HepG2 (cell line): Measurements from ENCODE around the gene FGF14. TPM values are rescaled to one million over a fixed set of nuclear protein-coding genes. Genes with fewer than 3 reads are reported as not detected.

Experiments
- ATAC-seq: fragments of 200-7000 bp; cut with Tn5 transposase; 3 replicates; pipeline ENCODE4 v1.9.1; 2020; ENCODE audit warnings: mild to moderate bottlenecking, moderate library complexity
- BruUV-seq: library from RNA; stranded (reverse); fragments of 400-500 nt; replicated peaks from 2 replicates; lab custom pipeline; 2021; lab: Mats Ljungman, UMichigan
- CTCF ChIA-PET: fragments of 300-600 bp; formaldehyde crosslinking; extraction: SDS; loops from one replicate; lab custom pipeline; 2021; ENCODE audit warnings: low total read pairs, inconsistent platforms, low intra/inter-chr PET ratio; lab: Yijun Ruan, JAX
- POLR2A ChIA-PET: fragments of 350-600 bp; sonication (Branson Sonifier 250); formaldehyde crosslinking; loops from one replicate; lab custom pipeline; 2020; ENCODE audit warnings: antibody characterized with exemption, inconsistent platforms; lab: Yijun Ruan, JAX
- DNase-seq: peaks from one replicate; pipeline ENCODE4 v3.0.0-alpha.2; 2015; ENCODE audit warnings: low spot score
- FAIRE-seq: peaks from 3 replicates; lab custom pipeline; 2011; peaks lifted over from hg19 to GRCh38; lab: Jason Lieb, UNC
- H2AFZ ChIP-seq: one replicate; pipeline ENCODE4 v1.6.1; 2011; ENCODE audit warnings: low read length, inconsistent platforms
- H3K27ac ChIP-seq: fragments of 300-600 bp; 3 replicates; pipeline ENCODE4 v1.8.0; 2011; ENCODE audit warnings: mixed run types, mild to moderate bottlenecking, mixed read lengths, low read length, inconsistent platforms; ENCODE audit not compliant: insufficient read depth; ENCODE audit errors: extremely low read length
- H3K27me3 ChIP-seq, 2 experiments: fragments of 200-600 bp in 1 of 2; 2 replicates in 1 of 2; 3 replicates in 1 of 2; pipeline versions ENCODE4 v1.6.0 to v1.8.0; 2011; ENCODE audit warnings: low read length in 2 of 2, mild to moderate bottlenecking in 2 of 2, moderate library complexity in 2 of 2, inconsistent platforms in 1 of 2; ENCODE audit not compliant: insufficient read depth in 2 of 2, control insufficient read depth in 1 of 2
- H3K36me3 ChIP-seq, 2 experiments: fragments of 200-600 bp in 1 of 2; replicated peaks in 1 of 2; 2 replicates in 1 of 2; 3 replicates in 1 of 2; pipeline versions ENCODE4 v1.5.1 to v1.8.0; 2011; ENCODE audit warnings: low read length in 2 of 2, inconsistent platforms in 1 of 2; ENCODE audit not compliant: insufficient read depth in 2 of 2, control insufficient read depth in 1 of 2
- H3K4me1 ChIP-seq: 2 replicates; pipeline ENCODE4 v1.5.1; 2012; ENCODE audit warnings: low read length, inconsistent platforms; ENCODE audit not compliant: insufficient read depth
- H3K4me2 ChIP-seq: 2 replicates; pipeline ENCODE4 v1.6.0; 2011; ENCODE audit warnings: low read depth, low read length, inconsistent platforms
- H3K4me3 ChIP-seq, 3 experiments: fragments of 200-600 bp in 1 of 3; sonication (generic), shearing (Covaris generic) in 1 of 3; replicated peaks in 1 of 3; 2 replicates each; pipeline ENCODE4 v1.5.1; 2011 to 2016; ENCODE audit warnings: low read length in 3 of 3, inconsistent platforms in 2 of 3, low read depth in 2 of 3, mild to moderate bottlenecking in 2 of 3, control low read depth in 1 of 3, mixed read lengths in 1 of 3; ENCODE audit not compliant: insufficient read depth in 1 of 3
- H3K79me2 ChIP-seq: one replicate; pipeline ENCODE4 v1.6.1; 2011; ENCODE audit warnings: low read length, inconsistent platforms; ENCODE audit not compliant: insufficient read depth
- H3K9ac ChIP-seq: 2 replicates; pipeline ENCODE4 v1.6.0; 2011; ENCODE audit warnings: mild to moderate bottlenecking, low read depth, low read length, inconsistent platforms; ENCODE audit not compliant: insufficient read depth
- H3K9me3 ChIP-seq: 2 replicates; pipeline ENCODE4 v1.5.1; 2012; ENCODE audit warnings: mild to moderate bottlenecking, low read length
- H4K20me1 ChIP-seq: 2 replicates; pipeline ENCODE4 v1.6.0; 2011; ENCODE audit warnings: inconsistent platforms, mild to moderate bottlenecking, low read length, moderate library complexity; ENCODE audit not compliant: insufficient read depth
- CENPX ChIP-seq: sonication (generic); formaldehyde crosslinking; IDR thresholded peaks from 2 replicates; pipeline ENCODE4 v1.9.0; 2021; ENCODE audit warnings: mild to moderate bottlenecking, missing genetic modification reagents, moderate library complexity
- EEA1 ChIP-seq: sonication (generic); formaldehyde crosslinking; IDR thresholded peaks from 2 replicates; pipeline ENCODE4 v1.5.1; 2020; ENCODE audit warnings: mild to moderate bottlenecking, missing genetic modification reagents, borderline replicate concordance
- FOXP4 ChIP-seq: sonication (generic); formaldehyde crosslinking; IDR thresholded peaks from 2 replicates; pipeline ENCODE4 v1.4.0; 2020; ENCODE audit warnings: missing genetic modification reagents
- PBX3 ChIP-seq: sonication (generic); formaldehyde crosslinking; IDR thresholded peaks from 2 replicates; pipeline ENCODE4 v1.8.1; 2023; ENCODE audit warnings: missing genetic modification reagents, inconsistent platforms, borderline replicate concordance
- STAG1 ChIP-seq: sonication (generic); formaldehyde crosslinking; IDR thresholded peaks from 2 replicates; pipeline ENCODE4 v1.4.0; 2020; ENCODE audit warnings: missing genetic modification reagents
- TCF7 ChIP-seq: sonication (generic); IDR thresholded peaks from 2 replicates; pipeline ENCODE4 v1.6.1; 2016; ENCODE audit warnings: antibody characterized with exemption, low read depth
- TFDP2 ChIP-seq: sonication (generic); formaldehyde crosslinking; IDR thresholded peaks from 2 replicates; pipeline ENCODE4 v1.4.0; 2020; ENCODE audit warnings: missing genetic modification reagents
- ZNF232 ChIP-seq: sonication (generic); formaldehyde crosslinking; IDR thresholded peaks from 2 replicates; pipeline ENCODE4 v1.4.0; 2020; ENCODE audit warnings: missing genetic modification reagents, borderline replicate concordance
- ZNF501 ChIP-seq: sonication (generic); formaldehyde crosslinking; IDR thresholded peaks from 2 replicates; pipeline ENCODE4 v1.5.1; 2020; ENCODE audit warnings: mild to moderate bottlenecking, moderate library complexity, missing genetic modification reagents
- ZNF513 ChIP-seq: sonication (generic); formaldehyde crosslinking; conservative IDR thresholded peaks from 2 replicates; pipeline ENCODE4 v1.5.0; 2020; ENCODE audit warnings: missing genetic modification reagents
- ZNF75D ChIP-seq: sonication (generic); formaldehyde crosslinking; IDR thresholded peaks from 2 replicates; pipeline ENCODE4 v1.8.1; 2023; ENCODE audit warnings: missing genetic modification reagents, mild to moderate bottlenecking, borderline replicate concordance
- WGBS: methylation state at CpG from one replicate; pipeline ENCODE4 v1.1.6; 2017; ENCODE audit warnings: low lambda C conversion rate; 5-methylcytosine and 5-hydroxymethylcytosine counted together
- in situ Hi-C: cut with HindIII; loops from 2 replicates; pipeline ENCODE4 v1.10.0; 2017; ENCODE audit warnings: low pct_unique_long_range_greater_than_20kb; ENCODE audit not compliant: extremely low pct_ligation_motif_present
- intact Hi-C: fragments of 100-400 bp; cut with micrococcal nuclease; formaldehyde crosslinking; loops from one replicate; pipeline ENCODE4 v1.10.0; 2022; ENCODE audit not compliant: unreplicated experiment
- polyA plus RNA-seq, 8 experiments: library from polyadenylated mRNA; depleted of rRNA in 3 of 8; stranded (reverse) in 7 of 8; unstranded in 1 of 8; fragments of >200 nt; fragmentation: Illumina TruSeq in 4 of 8; extraction: Trizol in 4 of 8; gene quantifications; 2 replicates each; pipeline versions ENCODE4 v1.2.1 to v1.2.3, GENCODE V29; 2011 to 2016; ENCODE audit warnings: low read depth in 4 of 8, missing spikeins in 1 of 8, mixed read lengths in 1 of 8; ENCODE audit not compliant: insufficient read depth in 1 of 8
- total RNA-seq, 5 experiments: library from RNA; depleted of rRNA; stranded (reverse); fragments of >200 nt; fragmentation: Illumina TruSeq; extraction: Trizol; gene quantifications; 2 replicates each; pipeline ENCODE4 v1.2.3, GENCODE V29; 2016; ENCODE audit warnings: low read depth in 1 of 5

The FGF14 gene
- total and polyA plus RNA-seq, 2 of the 13 experiments (the other 11 are each of a cell fraction or from before 2014, with no cell fraction given), result not detected

- H3K27ac ChIP-seq, result no peak overlapping the region
- H4K20me1 ChIP-seq, result no peaks in the 10 kb centered on the region
- ATAC-seq (no peak), FAIRE-seq (no peak), DNase-seq (no peak)
- no peak overlapping the region for H3K9ac ChIP-seq
- H2AFZ ChIP-seq, result no peak overlapping the region
- ChIA-PET CTCF (no interaction called here), POLR2A (no interaction called here)
- in situ Hi-C loops, result no loop called here
- no peaks in the 10 kb centered on the region for H3K4me1 ChIP-seq
- no peaks in the 10 kb centered on the region for H3K79me2 ChIP-seq
- no TSS peak for BruUV-seq
- intact Hi-C loops, result no loop called here
- no peaks in the 10 kb centered on the region for H3K36me3 ChIP-seq
- 0% methylated on average over 2 of the region's 2 CpGs for WGBS
- H3K27me3 ChIP-seq, result no peaks in the 10 kb centered on the region
- H3K9me3 ChIP-seq, result no peaks in the 10 kb centered on the region
- H3K4me2 ChIP-seq, result no peak overlapping the region
- H3K4me3 ChIP-seq, result no peak overlapping the region
- TF ChIP-seq TFDP2 (CRISPR knock-in tag), result no peak
- TF ChIP-seq ZNF513 (CRISPR knock-in tag), result no peak
- TF ChIP-seq ZNF501, result no peak
- TF ChIP-seq, all 625 proteins: peak for 0
These were observed 505.3 kb downstream of the FGF14 start for GRCh38 chr13:101896541-101896940.

GRCh38 chr13:101893021-101893420, 508.8 kb downstream of the FGF14 start:
- no peak for ATAC-seq
- POLR2A ChIA-PET, result no interaction called here
- CTCF ChIA-PET, result no interaction called here
- TF ChIP-seq ZNF232 (CRISPR knock-in tag), result no peak
- no peak for TF ChIP-seq ZNF75D (CRISPR knock-in tag)
- TF ChIP-seq STAG1, result no peak
- TF ChIP-seq FOXP4 (CRISPR knock-in tag), result no peak
- TF ChIP-seq EEA1 (CRISPR knock-in tag), result no peak
- no peak for TF ChIP-seq TCF7
- no peak for TF ChIP-seq CENPX (CRISPR knock-in tag)
- no peak for TF ChIP-seq PBX3 (CRISPR knock-in tag)

More at GRCh38 chr13:101893021-101893420, 508.8 kb downstream of the FGF14 start:
- intact Hi-C loops, result no loop called here
- Histone ChIP-seq H3K4me2 (no peak overlapping the region), H3K4me3 (no peak overlapping the region), H2AFZ (no peak overlapping the region), H3K9me3 (no peaks in the 10 kb centered on the region), H4K20me1 (no peaks in the 10 kb centered on the region), H3K79me2 (no peaks in the 10 kb centered on the region), H3K27me3 (no peaks in the 10 kb centered on the region), H3K4me1 (no peaks in the 10 kb centered on the region), H3K36me3 (no peaks in the 10 kb centered on the region), H3K27ac (no peak overlapping the region), H3K9ac (no peak overlapping the region)
- WGBS, result no CpG with 5 or more reads among the region's 1 CpG
- BruUV-seq, result no TSS peak
- in situ Hi-C loops, result no loop called here
- DNase-seq (no peak), FAIRE-seq (no peak)
